Measurements from ENCODE around the gene ZBP1. TPM values are rescaled to one million over a fixed set of nuclear protein-coding genes. Genes with fewer than 3 reads are reported as not detected.
A peak's percentile ranks its signal among the peaks of the same experiment; 100 is the strongest.

Gene ZBP1
- total and polyA plus RNA-seq, 5 donors, result 0.16 to 0.38 (median 0.23) TPM; not detected in 2

DNA sequence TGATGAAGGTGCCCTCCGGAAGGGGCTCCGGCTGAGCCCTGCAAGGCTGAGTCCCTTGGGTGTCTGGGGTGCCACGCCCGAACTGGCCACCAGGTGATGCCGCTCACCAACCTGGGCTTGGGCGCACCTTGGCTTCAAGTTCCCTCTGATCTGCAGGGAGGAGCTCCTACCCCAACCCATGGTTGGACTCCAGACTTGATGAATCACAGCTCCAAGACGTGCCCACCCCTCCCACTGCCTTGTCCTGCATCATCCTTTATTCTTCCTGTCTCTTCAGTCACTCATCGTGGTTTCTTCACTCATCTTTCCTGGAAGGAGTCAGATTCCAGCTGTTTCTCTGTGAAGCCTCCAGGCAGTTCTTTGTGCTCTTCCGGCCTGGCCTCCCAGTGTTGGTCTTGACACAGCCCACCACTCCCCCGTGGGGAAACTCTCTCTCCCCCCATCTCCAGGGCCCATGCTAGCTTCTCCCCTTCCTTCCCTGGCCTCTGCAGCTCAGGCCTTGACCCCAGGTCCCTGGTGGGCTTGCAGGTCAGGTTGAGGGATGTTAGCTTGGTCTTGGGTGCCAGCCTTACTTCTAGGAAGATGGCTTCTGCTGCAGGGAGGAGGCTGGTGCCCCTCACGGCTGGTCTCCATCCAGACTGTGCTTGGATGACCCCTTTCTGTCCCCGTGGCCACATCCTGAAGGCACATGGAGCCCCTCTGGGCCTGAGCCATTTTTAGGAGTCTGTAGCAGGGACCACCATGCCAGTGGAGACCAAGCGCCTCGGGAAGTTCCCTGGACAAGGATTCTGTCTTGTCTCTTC, 2.6 kb upstream of the ZBP1 start:
- WGBS, result 63% methylated on average over 14 of the region's 14 CpGs
- Histone ChIP-seq H3K4me3 (ENCODE audit: low read length) (no peak overlapping the region), H3K9me3 (ENCODE audit: control insufficient read depth, low read length) (no peaks in the 10 kb centered on the region), H3K4me1 (ENCODE audit: control insufficient read depth, insufficient read depth, low read length) (peaks cover 5% of the 10 kb centered on the region), H3K27me3 (ENCODE audit: control insufficient read depth, insufficient read depth) (no peaks in the 10 kb centered on the region), H3K27ac (ENCODE audit: low read length) (no peak overlapping the region)
- ATAC-seq (peak; percentile 36 to 43), DNase-seq (peak in 2 of 3 donors; percentile 73 to 78)
- intact Hi-C loops (cut with DNase I), result no loop called here

DNA sequence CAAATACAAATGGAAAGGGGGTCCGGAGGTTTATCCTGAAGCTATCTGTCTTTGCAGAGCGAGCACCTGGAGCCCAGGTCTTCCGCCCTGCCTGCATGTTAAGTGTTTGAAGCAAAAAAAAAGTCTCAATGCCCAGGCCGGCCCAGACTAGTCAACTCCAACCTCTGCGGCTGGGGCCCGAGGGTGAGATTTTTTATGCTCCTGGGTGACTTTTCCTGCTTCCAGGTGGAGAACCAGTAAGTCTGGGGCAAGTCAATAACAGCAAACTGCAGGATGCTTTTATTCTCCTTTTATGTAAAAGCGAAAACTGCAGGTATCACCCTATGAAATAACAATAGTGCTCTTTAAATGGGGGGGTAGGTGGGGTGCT, 2.0 kb upstream of the ZBP1 start:
- no peaks in the 10 kb centered on the region for H3K4me1 ChIP-seq (ENCODE audit: control insufficient read depth, insufficient read depth, low read length)
- intact Hi-C loops (cut with DNase I), result no loop called here
- no peaks in the 10 kb centered on the region for H3K27me3 ChIP-seq (ENCODE audit: control insufficient read depth, insufficient read depth)
- no peak overlapping the region for H3K4me3 ChIP-seq (ENCODE audit: low read length)
- ATAC-seq (no peak), DNase-seq (no peak)
- no peaks in the 10 kb centered on the region for H3K9me3 ChIP-seq (ENCODE audit: control insufficient read depth, low read length)
- no peak overlapping the region for H3K27ac ChIP-seq (ENCODE audit: low read length)
- 89% methylated on average over 7 of the region's 7 CpGs for WGBS

DNA sequence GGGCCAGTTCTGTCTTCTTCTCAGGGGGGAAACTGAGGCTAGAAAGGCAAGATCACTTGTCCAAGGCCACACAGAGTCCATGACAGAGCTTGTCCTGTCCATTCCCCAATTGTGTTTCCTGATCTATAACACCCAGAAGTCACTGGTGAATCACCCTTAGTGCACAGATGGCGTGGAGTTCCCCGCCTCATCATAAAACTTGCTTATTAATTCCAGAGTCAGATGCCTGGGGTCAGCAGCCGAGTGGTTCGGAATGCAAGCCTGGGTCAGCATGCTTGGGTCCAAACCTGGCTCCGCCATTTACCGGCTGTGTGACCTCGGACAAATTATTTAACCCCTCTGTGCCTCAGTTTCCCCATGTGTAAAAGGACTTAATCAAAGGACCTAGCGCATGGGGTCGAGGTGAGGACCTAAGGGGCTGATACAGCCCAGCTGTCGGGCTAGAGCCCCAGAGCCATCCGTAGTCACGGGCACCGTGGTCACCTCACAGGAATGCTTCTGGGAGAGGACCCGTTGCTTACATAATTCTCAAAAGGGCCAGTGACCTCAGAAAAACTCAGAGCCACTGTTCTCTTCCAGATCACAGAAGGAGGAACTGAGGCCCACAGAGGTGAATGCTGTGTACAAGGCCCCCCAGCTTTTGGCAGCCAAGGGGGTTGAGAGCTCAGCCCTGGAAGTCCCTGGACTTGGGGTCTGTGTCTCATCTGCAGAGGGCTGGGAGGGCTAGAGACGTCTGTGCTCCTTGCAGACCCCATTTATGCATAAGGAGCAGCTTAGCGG, 1.4 kb upstream of the ZBP1 start:
- WGBS, result 86% methylated on average over 16 of the region's 16 CpGs
- no peak overlapping the region for H3K27ac ChIP-seq (ENCODE audit: low read length)
- H3K4me3 ChIP-seq (ENCODE audit: low read length), result no peak overlapping the region
- intact Hi-C loops (cut with DNase I), result no loop called here
- no peaks in the 10 kb centered on the region for H3K4me1 ChIP-seq (ENCODE audit: control insufficient read depth, insufficient read depth, low read length)
- H3K9me3 ChIP-seq (ENCODE audit: control insufficient read depth, low read length), result no peaks in the 10 kb centered on the region
- no peak for DNase-seq
- no peak for ATAC-seq
- no peaks in the 10 kb centered on the region for H3K27me3 ChIP-seq (ENCODE audit: control insufficient read depth, insufficient read depth)

DNA sequence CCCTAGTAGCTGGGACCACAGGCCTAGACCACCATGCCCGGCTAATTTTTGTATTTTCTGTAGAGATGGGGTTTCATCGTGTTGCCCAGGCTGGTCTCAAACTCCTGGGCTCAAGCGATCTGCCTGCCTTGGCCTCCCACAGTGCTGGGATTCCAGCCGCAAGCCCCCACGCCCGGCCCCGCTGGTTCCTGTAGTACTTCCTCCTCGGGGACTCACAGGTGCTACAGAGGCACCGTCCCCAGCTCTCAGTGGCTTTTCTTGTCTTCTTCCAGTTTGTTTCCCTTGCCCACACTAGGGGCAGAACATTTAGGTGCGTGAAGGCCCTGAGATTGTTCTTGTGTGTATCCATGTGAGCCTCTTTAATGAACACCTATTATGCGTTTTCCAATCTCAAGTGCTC, 773 bp upstream of the ZBP1 start:
- H3K27ac ChIP-seq (ENCODE audit: low read length), result no peak overlapping the region
- H3K4me1 ChIP-seq (ENCODE audit: control insufficient read depth, insufficient read depth, low read length), result no peaks in the 10 kb centered on the region
- H3K9me3 ChIP-seq (ENCODE audit: control insufficient read depth, low read length), result no peaks in the 10 kb centered on the region
- intact Hi-C loops (cut with DNase I), result no loop called here
- DNase-seq, result no peak
- no peaks in the 10 kb centered on the region for H3K27me3 ChIP-seq (ENCODE audit: control insufficient read depth, insufficient read depth)
- no peak overlapping the region for H3K4me3 ChIP-seq (ENCODE audit: low read length)
- WGBS, result 76% methylated on average over 11 of the region's 11 CpGs
- no peak for ATAC-seq

DNA sequence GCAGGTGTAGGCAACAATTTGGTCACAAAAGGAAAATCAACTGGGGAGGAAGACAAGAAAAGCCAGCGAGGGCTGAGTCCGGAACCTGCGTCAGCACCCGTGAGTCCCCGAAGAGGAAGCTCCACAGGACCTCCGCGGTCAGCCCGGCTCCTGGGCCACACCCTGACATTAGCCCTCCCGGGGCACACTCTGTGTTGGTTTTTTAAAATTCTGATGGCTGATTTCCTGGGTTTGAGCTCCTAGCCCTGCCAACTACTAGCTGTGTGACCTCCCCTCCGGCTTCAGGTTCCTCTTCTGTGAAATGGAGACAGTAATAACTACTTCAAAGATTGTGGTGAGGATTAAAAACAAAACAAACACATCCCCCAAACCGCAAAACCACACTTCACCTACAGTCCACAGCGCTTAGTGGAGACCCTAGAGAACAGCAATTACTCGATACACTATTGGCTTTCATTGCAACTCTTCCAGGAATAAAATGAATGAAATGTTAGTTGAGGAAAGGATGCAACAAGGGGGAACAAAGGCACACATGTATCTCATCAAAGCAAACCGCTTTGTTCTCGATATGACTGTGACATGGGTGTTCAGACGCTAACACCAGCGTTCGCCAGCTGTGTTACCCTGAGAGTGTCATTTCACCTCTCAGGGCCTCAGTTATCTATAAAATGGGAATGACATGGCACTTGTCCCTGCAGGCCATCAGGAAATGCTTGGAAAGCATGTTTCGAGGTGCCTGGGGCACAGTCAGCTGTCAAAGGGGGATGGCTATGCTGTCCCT, 985 bp downstream of the ZBP1 start:
- 63% methylated on average over 19 of the region's 19 CpGs for WGBS
- Histone ChIP-seq H3K4me1 (ENCODE audit: control insufficient read depth, insufficient read depth, low read length) (no peaks in the 10 kb centered on the region), H3K4me3 (ENCODE audit: low read length) (no peak overlapping the region), H3K27me3 (ENCODE audit: control insufficient read depth, insufficient read depth) (no peaks in the 10 kb centered on the region), H3K9me3 (ENCODE audit: control insufficient read depth, low read length) (no peaks in the 10 kb centered on the region), H3K27ac (ENCODE audit: low read length) (no peak overlapping the region)
- intact Hi-C loops (cut with DNase I), result no loop called here
- ATAC-seq (peak; percentile 37 to 56), DNase-seq (peak; percentile 40 to 77 (median 75))

DNA sequence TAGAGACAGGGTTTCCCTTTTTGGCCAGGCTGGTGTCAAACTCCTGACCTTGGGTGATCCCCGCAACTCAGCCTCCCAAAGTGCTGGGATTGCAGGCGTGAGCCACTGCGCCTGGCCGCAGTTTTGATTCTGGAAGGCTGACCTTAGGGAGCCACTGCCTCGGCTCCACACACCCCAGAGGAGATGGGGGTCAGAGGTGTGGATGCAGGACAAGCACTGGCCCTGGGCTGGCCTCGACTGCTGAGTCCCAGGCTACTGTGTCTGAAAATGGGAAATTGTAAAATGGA, 1.5 kb downstream of the ZBP1 start:
- no peak overlapping the region for H3K4me3 ChIP-seq (ENCODE audit: low read length)
- no peaks in the 10 kb centered on the region for H3K27me3 ChIP-seq (ENCODE audit: control insufficient read depth, insufficient read depth)
- intact Hi-C loops (cut with DNase I), result no loop called here
- H3K4me1 ChIP-seq (ENCODE audit: control insufficient read depth, insufficient read depth, low read length), result no peaks in the 10 kb centered on the region
- 61% methylated on average over 6 of the region's 6 CpGs for WGBS
- ATAC-seq (no peak), DNase-seq (no peak)
- no peaks in the 10 kb centered on the region for H3K9me3 ChIP-seq (ENCODE audit: control insufficient read depth, low read length)
- H3K27ac ChIP-seq (ENCODE audit: low read length), result no peak overlapping the region

DNA sequence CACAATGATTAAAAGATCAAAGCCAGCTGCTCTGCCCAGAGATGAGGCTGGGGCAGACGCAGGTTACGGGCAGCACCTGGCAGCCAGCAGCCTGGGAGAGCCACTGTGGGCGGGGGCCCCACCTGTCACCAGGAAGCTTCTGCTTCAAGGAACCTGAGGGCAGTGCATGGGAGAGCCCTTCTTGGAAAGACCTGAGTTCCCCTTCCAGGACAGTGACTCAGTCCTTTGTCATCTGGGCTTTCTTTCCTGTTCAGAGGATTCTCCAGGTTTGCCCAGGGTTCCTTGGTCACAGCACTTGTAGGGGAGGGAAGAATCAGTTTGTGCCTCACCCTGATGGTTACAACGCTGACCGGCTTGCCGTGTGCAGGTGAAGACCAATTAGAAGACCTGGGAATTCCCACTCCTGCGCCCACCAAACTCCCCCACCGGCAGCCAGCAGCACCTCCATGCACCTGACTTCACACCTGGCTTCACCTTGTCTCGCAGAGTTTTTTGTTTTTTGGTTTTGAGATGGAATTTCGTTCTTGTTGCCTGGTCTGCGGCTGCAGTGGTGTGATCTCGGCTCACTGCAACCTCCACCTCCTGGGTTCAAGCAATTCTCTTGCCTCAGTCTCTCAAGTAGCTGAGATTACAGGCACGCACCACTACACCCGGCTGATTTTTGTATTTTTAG, 2.0 kb downstream of the ZBP1 start:
- intact Hi-C loops (cut with DNase I), result no loop called here
- Histone ChIP-seq H3K4me3 (ENCODE audit: low read length) (no peak overlapping the region), H3K27ac (ENCODE audit: low read length) (no peak overlapping the region), H3K9me3 (ENCODE audit: control insufficient read depth, low read length) (no peaks in the 10 kb centered on the region), H3K4me1 (ENCODE audit: control insufficient read depth, insufficient read depth, low read length) (no peaks in the 10 kb centered on the region), H3K27me3 (ENCODE audit: control insufficient read depth, insufficient read depth) (no peaks in the 10 kb centered on the region)
- DNase-seq (no peak), ATAC-seq (peak in 1 of 2 donors; percentile 20)
- 80% methylated on average over 14 of the region's 14 CpGs for WGBS

DNA sequence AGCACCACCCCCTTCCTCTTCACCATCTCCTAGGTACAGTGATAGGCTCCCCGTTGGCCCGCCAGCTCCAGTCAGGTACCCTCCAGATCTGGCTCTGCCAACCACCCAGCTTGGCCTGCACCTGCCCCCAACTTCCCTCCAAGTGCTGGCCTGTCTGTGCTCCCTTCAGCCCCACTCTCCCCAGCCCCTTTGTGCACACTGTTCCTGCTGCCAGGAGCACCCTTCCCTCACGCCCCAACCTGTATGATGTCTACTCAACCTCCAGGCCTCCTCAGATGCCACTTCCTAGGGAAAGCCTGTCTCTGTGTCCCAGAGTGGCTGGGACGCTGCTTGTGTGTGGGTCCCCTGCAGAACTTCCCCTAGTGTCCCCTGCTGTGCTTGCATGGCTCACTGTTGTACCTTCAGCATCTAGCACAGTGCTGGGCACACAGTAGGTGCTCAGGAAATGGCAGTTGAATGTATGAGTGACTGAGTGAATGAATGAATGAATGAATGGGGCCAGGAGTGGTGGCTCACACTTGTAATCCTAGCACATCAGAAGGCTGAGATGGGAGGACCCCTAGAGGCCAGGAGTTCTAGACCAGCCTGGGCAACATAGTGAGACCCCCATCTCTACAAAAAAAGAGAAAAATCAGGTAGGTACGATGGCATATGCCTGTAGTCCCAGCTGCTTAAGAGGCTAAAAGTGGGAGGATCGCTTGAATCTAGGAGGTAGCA, 3.0 kb downstream of the ZBP1 start:
- DNase-seq (no peak), ATAC-seq (no peak)
- no peaks in the 10 kb centered on the region for H3K4me1 ChIP-seq (ENCODE audit: control insufficient read depth, insufficient read depth, low read length)
- 87% methylated on average over 6 of the region's 6 CpGs for WGBS
- H3K9me3 ChIP-seq (ENCODE audit: control insufficient read depth, low read length), result no peaks in the 10 kb centered on the region
- no peaks in the 10 kb centered on the region for H3K27me3 ChIP-seq (ENCODE audit: control insufficient read depth, insufficient read depth)
- no peak overlapping the region for H3K27ac ChIP-seq (ENCODE audit: low read length)
- intact Hi-C loops (cut with DNase I), result no loop called here
- H3K4me3 ChIP-seq (ENCODE audit: low read length), result no peak overlapping the region

DNA sequence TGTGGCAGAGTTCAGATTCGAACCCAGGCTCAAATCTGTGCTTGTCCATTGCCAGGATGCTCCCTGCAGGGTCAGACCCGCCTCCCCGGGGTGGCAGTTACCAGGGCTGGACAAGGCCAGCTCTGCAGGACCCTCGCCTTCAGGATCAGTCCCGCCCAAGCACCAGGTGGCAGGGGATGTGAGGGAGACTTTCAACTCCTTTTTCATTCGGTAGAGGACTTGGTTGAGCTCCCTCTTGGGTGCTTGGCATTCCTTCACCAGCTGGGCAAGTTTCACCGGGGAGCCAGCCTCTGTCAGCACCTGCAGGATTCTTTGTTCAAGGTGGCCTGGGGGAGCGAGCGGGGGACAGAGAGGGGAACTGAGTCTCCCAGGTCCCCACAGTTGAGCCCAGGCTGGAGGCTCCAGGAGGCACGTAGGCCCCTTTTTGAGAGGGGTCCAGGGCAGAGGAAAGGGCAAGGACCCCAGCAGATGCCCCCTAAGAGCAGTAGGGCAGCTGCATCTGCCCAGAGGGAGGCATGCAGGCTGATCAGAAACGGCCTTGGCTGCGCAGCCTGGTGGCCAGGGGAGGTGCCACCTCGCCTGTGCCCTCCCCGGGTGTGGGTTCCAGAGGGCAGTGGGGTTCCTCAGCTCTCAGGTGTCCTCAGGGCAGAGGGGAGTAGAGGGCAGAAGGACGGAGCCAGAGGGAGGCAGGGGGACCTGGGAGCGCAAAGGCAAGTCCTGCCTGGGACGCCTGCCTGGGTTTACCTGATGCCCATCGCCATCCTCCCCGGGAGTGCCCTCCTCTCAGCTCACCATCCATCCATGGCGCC, 3.9 kb downstream of the ZBP1 start:
- no peak overlapping the region for H3K4me3 ChIP-seq (ENCODE audit: low read length)
- ATAC-seq, result no peak
- no peak for DNase-seq
- no peaks in the 10 kb centered on the region for H3K9me3 ChIP-seq (ENCODE audit: control insufficient read depth, low read length)
- H3K27ac ChIP-seq (ENCODE audit: low read length), result no peak overlapping the region
- H3K27me3 ChIP-seq (ENCODE audit: control insufficient read depth, insufficient read depth), result no peaks in the 10 kb centered on the region
- WGBS, result 90% methylated on average over 20 of the region's 20 CpGs
- intact Hi-C loops (cut with DNase I), result no loop called here
- no peaks in the 10 kb centered on the region for H3K4me1 ChIP-seq (ENCODE audit: control insufficient read depth, insufficient read depth, low read length)

DNA sequence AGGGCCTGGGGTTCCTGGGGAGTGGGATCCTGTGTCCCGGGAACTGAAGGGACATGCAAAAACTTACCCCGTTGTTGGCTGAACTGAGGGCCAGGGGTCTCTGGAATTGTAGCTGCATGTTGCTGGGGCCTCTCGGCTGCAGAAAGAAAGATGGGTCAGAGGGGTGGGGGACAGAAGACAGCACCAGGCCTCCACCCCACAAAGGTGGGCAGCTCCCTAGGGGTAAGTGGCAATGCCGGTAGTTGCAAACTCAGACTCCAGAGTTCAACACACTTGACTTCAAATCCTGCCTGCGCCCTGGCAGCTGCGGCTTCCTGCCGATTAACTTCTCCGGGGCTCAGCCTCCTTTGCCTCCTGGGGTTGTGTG, 4.8 kb downstream of the ZBP1 start:
- no peak for ATAC-seq
- no peak overlapping the region for H3K4me3 ChIP-seq (ENCODE audit: low read length)
- no peak for DNase-seq
- H3K9me3 ChIP-seq (ENCODE audit: control insufficient read depth, low read length), result no peaks in the 10 kb centered on the region
- H3K27me3 ChIP-seq (ENCODE audit: control insufficient read depth, insufficient read depth), result no peaks in the 10 kb centered on the region
- no peaks in the 10 kb centered on the region for H3K4me1 ChIP-seq (ENCODE audit: control insufficient read depth, insufficient read depth, low read length)
- no peak overlapping the region for H3K27ac ChIP-seq (ENCODE audit: low read length)
- intact Hi-C loops (cut with DNase I), result no loop called here
- WGBS, result 72% methylated on average over 8 of the region's 8 CpGs

All from right cardiac atrium (tissue), 5 donors.